Endometrial microvascular endothelial cells (primary cell): ENCODE results near the gene IKZF2. TPM values are rescaled to one million over a fixed set of nuclear protein-coding genes. Genes with fewer than 3 reads are reported as not detected.

Source experiments
- in situ Hi-C: cut with HindIII; loops from 2 replicates; pipeline ENCODE4 v1.10.0; 2017; ENCODE audit warnings: low sequenced_read_pairs, low pct_unique_long_range_greater_than_20kb; ENCODE audit errors: inconsistent ontology term
- total RNA-seq: library from RNA; depleted of rRNA; stranded (reverse); fragments of >200 nt; gene quantifications from one replicate; pipeline ENCODE4 v1.2.3, GENCODE V29; 2015; ENCODE audit errors: inconsistent ontology term

Gene IKZF2
- total RNA-seq, 1 donor from 2014 or later = 4.5 TPM

- in situ Hi-C loops = no loop called here
Observed at GRCh38 chr2:213107728-213108127, 43.7 kb downstream of the IKZF2 start.

GRCh38 chr2:213105212-213105611 lies 46.2 kb downstream of the IKZF2 start:
- in situ Hi-C loops = no loop called here

- in situ Hi-C loops = no loop called here
Observed at GRCh38 chr2:213104903-213105202, 46.6 kb downstream of the IKZF2 start.

GRCh38 chr2:213104092-213104902 lies 47.1 kb downstream of the IKZF2 start:
- in situ Hi-C loops = no loop called here

- in situ Hi-C loops = no loop called here
Observed at GRCh38 chr2:213101692-213102460, 49.5 kb downstream of the IKZF2 start.

GRCh38 chr2:213101109-213101508 lies 50.3 kb downstream of the IKZF2 start:
- in situ Hi-C loops = no loop called here

GRCh38 chr2:213098612-213099011 lies 52.8 kb downstream of the IKZF2 start:
- in situ Hi-C loops = no loop called here

GRCh38 chr2:213091765-213092164 lies 59.6 kb downstream of the IKZF2 start:
- in situ Hi-C loops = no loop called here

GRCh38 chr2:213090772-213091171 lies 60.6 kb downstream of the IKZF2 start:
- in situ Hi-C loops = no loop called here

GRCh38 chr2:213089438-213089837 lies 62.0 kb downstream of the IKZF2 start:
- in situ Hi-C loops = no loop called here

GRCh38 chr2:213087040-213087439 lies 64.4 kb downstream of the IKZF2 start:
- in situ Hi-C loops = no loop called here

- in situ Hi-C loops = no loop called here
Observed at GRCh38 chr2:213086571-213086970, 64.8 kb downstream of the IKZF2 start.

GRCh38 chr2:213086050-213086449 lies 65.4 kb downstream of the IKZF2 start:
- in situ Hi-C loops = no loop called here

GRCh38 chr2:213085538-213085937 lies 65.9 kb downstream of the IKZF2 start:
- in situ Hi-C loops = no loop called here

- in situ Hi-C loops = no loop called here
Observed at GRCh38 chr2:213084261-213084660, 67.2 kb downstream of the IKZF2 start.

- in situ Hi-C loops = no loop called here
Observed at GRCh38 chr2:213080969-213081617, 70.3 kb downstream of the IKZF2 start.

- in situ Hi-C loops = no loop called here
Observed at GRCh38 chr2:213079756-213080155, 71.7 kb downstream of the IKZF2 start.

- in situ Hi-C loops = no loop called here
Observed at GRCh38 chr2:213078686-213079085, 72.7 kb downstream of the IKZF2 start.

GRCh38 chr2:213069531-213069930 lies 81.9 kb downstream of the IKZF2 start:
- in situ Hi-C loops = no loop called here
